ENCODE data around the gene IGLL5.

DNA sequence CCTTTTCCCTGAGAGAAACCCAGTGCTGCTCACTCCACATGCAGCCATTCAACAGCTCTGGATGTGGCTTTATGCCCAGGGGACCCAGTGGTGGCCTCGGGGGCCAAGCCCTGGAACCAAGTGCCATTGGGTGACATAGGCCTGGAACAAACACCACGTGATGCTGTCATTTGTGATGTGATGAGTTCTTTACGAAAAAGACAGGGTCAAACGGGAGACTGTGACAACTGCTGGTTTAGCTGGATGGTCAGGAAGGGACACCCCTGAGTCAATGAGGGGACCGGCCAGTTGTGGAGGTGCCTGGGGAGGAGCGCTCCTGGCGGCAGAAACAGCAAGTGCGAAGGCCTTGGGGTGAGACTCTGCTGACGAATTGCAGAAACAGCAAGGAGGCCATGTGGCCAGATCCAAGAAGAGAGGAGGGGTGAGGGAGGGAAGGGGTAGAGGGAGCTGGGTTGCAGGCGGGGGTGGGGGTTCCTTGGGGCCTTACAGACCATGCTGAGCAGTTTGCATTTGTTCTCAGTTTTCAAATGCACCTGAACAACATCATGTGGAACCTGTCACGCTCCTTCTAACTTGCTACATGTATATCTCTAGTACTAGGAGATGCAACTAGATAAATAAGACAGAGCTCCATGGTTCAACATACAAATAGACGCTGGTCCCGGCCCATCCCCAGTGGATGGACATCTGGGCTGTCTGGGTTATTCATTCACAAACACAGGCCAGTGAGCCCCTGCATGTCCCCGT lies 56.1 kb downstream of the IGLL5 start:
- TF ChIP-seq, protein P1, sequence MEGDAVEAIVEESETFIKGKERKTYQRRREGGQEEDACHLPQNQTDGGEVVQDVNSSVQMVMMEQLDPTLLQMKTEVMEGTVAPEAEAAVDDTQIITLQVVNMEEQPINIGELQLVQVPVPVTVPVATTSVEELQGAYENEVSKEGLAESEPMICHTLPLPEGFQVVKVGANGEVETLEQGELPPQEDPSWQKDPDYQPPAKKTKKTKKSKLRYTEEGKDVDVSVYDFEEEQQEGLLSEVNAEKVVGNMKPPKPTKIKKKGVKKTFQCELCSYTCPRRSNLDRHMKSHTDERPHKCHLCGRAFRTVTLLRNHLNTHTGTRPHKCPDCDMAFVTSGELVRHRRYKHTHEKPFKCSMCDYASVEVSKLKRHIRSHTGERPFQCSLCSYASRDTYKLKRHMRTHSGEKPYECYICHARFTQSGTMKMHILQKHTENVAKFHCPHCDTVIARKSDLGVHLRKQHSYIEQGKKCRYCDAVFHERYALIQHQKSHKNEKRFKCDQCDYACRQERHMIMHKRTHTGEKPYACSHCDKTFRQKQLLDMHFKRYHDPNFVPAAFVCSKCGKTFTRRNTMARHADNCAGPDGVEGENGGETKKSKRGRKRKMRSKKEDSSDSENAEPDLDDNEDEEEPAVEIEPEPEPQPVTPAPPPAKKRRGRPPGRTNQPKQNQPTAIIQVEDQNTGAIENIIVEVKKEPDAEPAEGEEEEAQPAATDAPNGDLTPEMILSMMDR (conservative IDR thresholded peaks at IDR 0.05 in 1 of 2, IDR thresholded peaks at IDR 0.05 in 1 of 2; ENCODE audit: low read depth in 1 of 2, low read length in 2 of 2) = peak in 1 of 2 donors; percentile 8
- no peak for TF ChIP-seq EZH2 (IDR thresholded peaks at IDR 0.05; ENCODE audit: low read length, missing control alignments)

Data from fibroblast of lung (primary cell).